Raji (cell line): ENCODE data around the gene EIF2D.

Source experiments
- POLR2A ChIP-seq: IDR thresholded peaks from 2 replicates; pipeline ENCODE4 v1.6.1; 2011; ENCODE audit warnings: low read depth, low read length, control low read depth; ENCODE audit not compliant: insufficient read depth

The EIF2D gene

GRCh38 chr1:206612129-206612876 lies at the start of gene EIF2D:
Gene EIF2D, minus strand, starts transcription at chr1:206612465. Its CDS starts 123 bp downstream, at chr1:206612342.
- peak; percentile 94 for TF ChIP-seq POLR2A

- no peak for TF ChIP-seq POLR2A
Observed at GRCh38 chr1:206661161-206661820, 49.0 kb upstream of the EIF2D start.

DNA sequence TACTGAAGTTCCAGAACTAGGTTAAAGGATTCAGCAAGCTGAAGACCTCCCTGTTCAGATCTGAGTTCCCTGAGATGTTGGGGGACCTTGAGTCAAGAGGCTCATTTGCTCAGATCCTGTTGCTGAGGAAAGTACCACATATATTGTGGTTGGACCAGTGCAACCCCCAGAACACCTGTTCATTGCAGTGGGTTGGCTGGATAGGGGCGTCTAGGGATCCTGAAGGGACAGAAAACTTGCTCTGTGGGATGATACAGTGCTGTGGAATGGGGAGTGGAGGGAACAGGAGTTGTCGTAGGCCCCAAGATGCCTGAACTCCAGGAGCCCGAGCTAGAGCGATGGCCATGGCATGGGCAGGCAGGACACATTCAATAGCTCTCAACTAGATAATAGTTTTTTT lies 47.9 kb upstream of the EIF2D start:
- TF ChIP-seq POLR2A = no peak

DNA sequence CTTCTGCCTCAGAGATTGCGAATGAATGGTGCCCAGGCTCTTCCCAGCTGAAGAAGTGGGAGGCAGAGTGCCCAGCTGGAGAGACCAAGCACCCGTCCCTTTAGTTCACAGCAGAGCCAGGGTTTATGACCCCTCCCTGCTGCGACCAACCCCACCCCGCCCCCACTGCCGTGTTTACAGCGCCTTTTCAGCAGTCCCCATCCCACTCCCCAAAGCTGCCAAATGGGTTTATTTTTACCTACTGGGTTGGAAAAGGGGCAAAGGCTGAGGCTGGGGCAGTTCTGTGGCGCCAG lies 46.7 kb upstream of the EIF2D start:
- TF ChIP-seq POLR2A = no peak

GRCh38 chr1:206658264-206658980 lies 46.2 kb upstream of the EIF2D start:
- no peak for TF ChIP-seq POLR2A

DNA sequence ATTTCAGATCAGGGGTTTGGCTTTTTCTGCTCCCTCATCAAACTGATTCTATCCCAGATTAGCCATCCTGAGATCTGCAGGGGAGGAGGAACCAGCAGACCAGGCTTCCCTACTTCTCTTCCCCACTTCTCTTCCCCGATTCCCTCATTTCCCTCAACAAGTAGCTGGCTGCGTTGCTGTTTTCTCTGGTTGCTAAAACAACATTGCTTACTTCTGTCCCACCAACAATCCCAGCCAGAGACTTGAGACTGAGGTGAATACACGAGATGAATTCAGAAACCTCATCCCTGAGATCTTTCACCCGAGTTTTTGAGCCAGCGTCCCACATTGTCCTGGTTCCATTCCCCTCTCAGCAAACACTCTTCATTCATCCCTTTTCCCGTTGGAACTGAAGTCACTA lies 45.5 kb upstream of the EIF2D start:
- TF ChIP-seq POLR2A = no peak

DNA sequence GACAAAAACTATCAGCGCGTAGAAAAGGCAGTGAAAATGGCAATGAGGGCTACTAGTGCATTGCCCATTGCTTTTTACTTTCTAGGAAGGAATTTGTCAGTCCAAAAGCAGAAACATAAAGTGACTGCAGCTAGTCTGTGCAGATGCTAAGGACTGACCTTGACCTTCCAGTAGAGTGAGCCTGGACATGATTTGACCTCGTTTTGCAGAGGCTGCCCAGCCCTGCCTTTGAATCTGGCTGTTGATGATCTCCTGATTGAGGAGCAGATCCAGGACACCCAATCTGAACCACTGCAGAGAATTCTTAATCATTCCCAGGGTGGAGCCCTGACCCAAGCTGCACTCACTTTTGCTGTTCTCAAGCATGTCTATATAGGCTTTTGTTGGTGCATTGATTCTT lies 44.7 kb upstream of the EIF2D start:
- no peak for TF ChIP-seq POLR2A

- TF ChIP-seq POLR2A = no peak
Observed at GRCh38 chr1:206655471-206655882, 43.2 kb upstream of the EIF2D start.

DNA sequence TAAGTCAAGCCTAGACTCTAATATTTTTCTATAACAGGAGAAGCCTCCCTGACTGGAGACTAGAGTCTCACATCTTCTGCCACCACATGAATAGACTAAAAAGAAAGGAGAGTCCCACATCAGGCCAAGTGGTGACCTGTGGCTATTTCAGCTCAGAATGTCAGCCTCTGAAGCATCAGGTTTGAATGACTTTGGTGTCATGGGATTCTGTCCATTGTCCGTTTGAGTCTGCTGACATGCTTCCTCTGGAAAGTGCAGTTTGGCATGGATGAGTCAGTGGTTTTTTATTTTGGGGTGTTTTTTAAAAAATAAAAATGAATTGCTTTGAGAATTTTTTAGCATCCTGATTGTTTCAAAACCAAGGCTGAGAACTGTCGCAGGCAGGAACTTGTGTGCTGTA lies 42.6 kb upstream of the EIF2D start:
- TF ChIP-seq POLR2A = no peak

GRCh38 chr1:206653715-206654459 lies 41.6 kb upstream of the EIF2D start:
- no peak for TF ChIP-seq POLR2A

- TF ChIP-seq POLR2A = no peak
Observed at GRCh38 chr1:206651958-206652890, 40.0 kb upstream of the EIF2D start.

DNA sequence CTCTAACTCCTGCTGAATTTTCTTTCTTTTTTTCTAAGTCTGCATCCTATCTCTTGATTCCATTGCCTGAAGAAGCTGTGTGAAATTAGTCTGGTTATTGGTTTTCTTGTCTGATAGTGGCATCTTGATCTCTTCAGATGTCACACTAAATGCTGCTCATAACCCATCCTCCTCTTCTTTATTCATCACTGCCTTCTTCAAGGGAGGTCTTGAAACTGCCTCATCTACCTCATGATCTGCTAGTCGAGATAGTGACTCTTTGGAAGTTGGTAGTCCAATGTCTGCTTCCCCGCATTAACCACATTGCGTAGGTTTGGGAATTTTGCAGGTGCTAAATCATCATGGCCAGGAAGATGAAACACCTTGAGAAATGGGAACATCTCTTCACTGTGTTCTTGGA lies 38.7 kb upstream of the EIF2D start:
- no peak for TF ChIP-seq POLR2A

- no peak for TF ChIP-seq POLR2A
Observed at GRCh38 chr1:206649261-206649921, 37.1 kb upstream of the EIF2D start.

GRCh38 chr1:206647224-206647623 lies 35.0 kb upstream of the EIF2D start:
- no peak for TF ChIP-seq POLR2A

- no peak for TF ChIP-seq POLR2A
Observed at GRCh38 chr1:206646504-206646903, 34.2 kb upstream of the EIF2D start.
